GM12891 (cell line): ENCODE data around the gene ALKBH5.

Experiments used
- PAX5 ChIP-seq: IDR thresholded peaks from 2 replicates; pipeline ENCODE4 v1.6.1; 2011; ENCODE audit warnings: low read length, moderate library complexity, mild to moderate bottlenecking; ENCODE audit not compliant: insufficient read depth, severe bottlenecking
- POLR2A ChIP-seq: IDR thresholded peaks from 2 replicates; pipeline ENCODE4 v1.6.1; 2011; ENCODE audit warnings: low read depth, low read length, control low read depth
- POLR2AphosphoS5 ChIP-seq: IDR thresholded peaks from 2 replicates; pipeline ENCODE4 v1.6.1; 2011; ENCODE audit warnings: low read depth, low read length, control low read depth
- POU2F2 ChIP-seq: IDR thresholded peaks from 2 replicates; pipeline ENCODE4 v1.6.1; 2011; ENCODE audit warnings: low read depth, mild to moderate bottlenecking, control low read depth, low read length, moderate library complexity
- SPI1 ChIP-seq: IDR thresholded peaks from 2 replicates; pipeline ENCODE4 v1.6.1; 2011; ENCODE audit warnings: low read depth, low read length, control low read depth
- TAF1 ChIP-seq: IDR thresholded peaks from 2 replicates; pipeline ENCODE4 v1.6.1; 2011; ENCODE audit warnings: low read depth, low read length, control low read depth

GRCh38 chr17:18177133-18177532 is 6.5 kb upstream of the ALKBH5 start:
- TF ChIP-seq POLR2AphosphoS5: no peak
- no peak for TF ChIP-seq POLR2A
- no peak for TF ChIP-seq TAF1
- TF ChIP-seq POU2F2: no peak
- no peak for TF ChIP-seq PAX5
- TF ChIP-seq SPI1: no peak
